Stomach (tissue), 9 donors: ENCODE measurements around the gene GTF2H1. TPM values are rescaled to one million over a fixed set of nuclear protein-coding genes. Genes with fewer than 3 reads are reported as not detected.
A peak's percentile ranks its signal among the peaks of the same experiment; 100 is the strongest.

Experiments used
- DNase-seq, 2 donors: peaks; one replicate each; pipeline versions ENCODE4 v3.0.0 to v3.0.0-alpha.2; 2013 to 2019
- H3K27ac ChIP-seq, 5 donors: fragments of 200-600 bp in 4 of 5; sonication (generic) in 4 of 5; one replicate each; pipeline ENCODE4 v1.5.1; 2013 to 2019; ENCODE audit warnings: mild to moderate bottlenecking in 1 of 5, moderate library complexity in 1 of 5
- H3K27me3 ChIP-seq, 3 donors: fragments of 200-600 bp; sonication (generic); one replicate each; pipeline ENCODE4 v1.5.1; 2017 to 2019; ENCODE audit warnings: mixed run types in 1 of 3
- H3K36me3 ChIP-seq, 4 donors: fragments of 200-600 bp; sonication (generic); 1 replicate in 3 of 4; 2 replicates in 1 of 4; pipeline ENCODE4 v1.5.1; 2016 to 2019
- H3K4me1 ChIP-seq, 4 donors: fragments of 200-600 bp; sonication (generic); one replicate each; pipeline ENCODE4 v1.5.1; 2016 to 2019
- H3K4me3 ChIP-seq, 4 donors: fragments of 200-600 bp; sonication (generic) in 3 of 4; one replicate each; pipeline ENCODE4 v1.5.1; 2016 to 2019; ENCODE audit warnings: mild to moderate bottlenecking in 1 of 4
- H3K9me3 ChIP-seq, 4 donors: fragments of 200-600 bp; sonication (generic); one replicate each; pipeline ENCODE4 v1.5.1; 2016 to 2019
- EP300 ChIP-seq: sonication (generic); formaldehyde crosslinking; IDR thresholded peaks from one replicate; pipeline ENCODE4 v1.6.1; 2017; ENCODE audit warnings: antibody characterized with exemption
- POLR2A ChIP-seq, 4 donors: fragments of 450-650 bp; IDR thresholded peaks; one replicate each; pipeline ENCODE4 v1.6.1; 2016; ENCODE audit warnings: antibody characterized with exemption in 4 of 4, control low read depth in 2 of 4, mild to moderate bottlenecking in 1 of 4, moderate library complexity in 1 of 4
- POLR2AphosphoS5 ChIP-seq, 3 donors: sonication (generic); formaldehyde crosslinking; IDR thresholded peaks; one replicate each; pipeline ENCODE4 v1.6.1; 2016; ENCODE audit warnings: antibody characterized with exemption in 3 of 3
- WGBS, 5 donors: extraction: QIAGEN DNeasy Blood & Tissue Kit in 3 of 5; methylation state at CpG; one replicate each; pipeline versions ENCODE4 v1.1.5 to v1.1.7; 2013 to 2018; 5-methylcytosine and 5-hydroxymethylcytosine counted together
- intact Hi-C: fragments of 100-400 bp; cut with DNase I; formaldehyde crosslinking; loops from one replicate; pipeline ENCODE4 v1.15.1; 2023; ENCODE audit warnings: low total_unique reads
- polyA plus RNA-seq, 3 donors: library from polyadenylated mRNA; stranded (reverse); fragments of 200-250 nt; gene quantifications; one replicate each; pipeline ENCODE4 v1.2.3, GENCODE V29; 2013
- total RNA-seq, 5 donors: library from RNA; depleted of rRNA; stranded (reverse); fragments of >200 nt; gene quantifications; one replicate each; pipeline versions ENCODE4 v1.1.0 to v1.2.3, GENCODE V29; 2014 to 2016
- TF ChIP-seq, protein P1 (sequence below), 7 experiments: fragments of 450-650 bp in 4 of 7; fragments of 200-600 bp in 3 of 7; sonication (generic) in 3 of 7; IDR thresholded peaks; one replicate each; pipeline ENCODE4 v1.5.1; 2016 to 2019; ENCODE audit warnings: antibody characterized with exemption in 7 of 7, control low read depth in 2 of 7, mild to moderate bottlenecking in 1 of 7
- donor health status: healthy with polysubstance abuse.
- donor health status: Bipolar disorder and iron deficiency.
- donor health status: healthy.

The GTF2H1 gene
- total and polyA plus RNA-seq, 8 donors, result 7.8 to 76.4 (median 34.6) TPM

DNA sequence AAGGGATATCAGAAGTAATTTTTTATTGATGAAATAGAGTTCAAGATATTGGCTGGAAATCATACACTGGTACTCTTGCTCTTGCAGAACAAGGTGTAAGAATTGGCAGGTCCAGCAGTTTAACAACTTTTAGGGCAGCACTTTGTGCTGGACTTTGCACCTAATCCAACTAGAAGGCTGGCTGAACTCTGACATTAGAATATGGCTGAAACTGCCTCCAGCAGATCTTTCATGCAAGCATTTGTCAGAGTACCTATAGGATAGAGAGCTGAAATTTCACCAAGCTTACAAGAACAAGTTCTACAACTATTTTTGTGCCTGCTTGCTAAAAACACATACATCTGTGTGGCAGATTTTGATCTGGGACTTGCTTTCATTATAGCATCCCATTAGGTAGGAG, 17.6 kb upstream of the GTF2H1 start:
- intact Hi-C loops, result no loop called here
- Histone ChIP-seq H3K4me3 (no peak overlapping the region), H3K4me1 (no peaks in the 10 kb centered on the region), H3K36me3 (peaks cover 24 to 99% (median 94%) of the 10 kb centered on the region in 4 donors), H3K27ac (no peak overlapping the region), H3K27me3 (no peaks in the 10 kb centered on the region), H3K9me3 (no peaks in the 10 kb centered on the region)
- TF ChIP-seq, protein P1, sequence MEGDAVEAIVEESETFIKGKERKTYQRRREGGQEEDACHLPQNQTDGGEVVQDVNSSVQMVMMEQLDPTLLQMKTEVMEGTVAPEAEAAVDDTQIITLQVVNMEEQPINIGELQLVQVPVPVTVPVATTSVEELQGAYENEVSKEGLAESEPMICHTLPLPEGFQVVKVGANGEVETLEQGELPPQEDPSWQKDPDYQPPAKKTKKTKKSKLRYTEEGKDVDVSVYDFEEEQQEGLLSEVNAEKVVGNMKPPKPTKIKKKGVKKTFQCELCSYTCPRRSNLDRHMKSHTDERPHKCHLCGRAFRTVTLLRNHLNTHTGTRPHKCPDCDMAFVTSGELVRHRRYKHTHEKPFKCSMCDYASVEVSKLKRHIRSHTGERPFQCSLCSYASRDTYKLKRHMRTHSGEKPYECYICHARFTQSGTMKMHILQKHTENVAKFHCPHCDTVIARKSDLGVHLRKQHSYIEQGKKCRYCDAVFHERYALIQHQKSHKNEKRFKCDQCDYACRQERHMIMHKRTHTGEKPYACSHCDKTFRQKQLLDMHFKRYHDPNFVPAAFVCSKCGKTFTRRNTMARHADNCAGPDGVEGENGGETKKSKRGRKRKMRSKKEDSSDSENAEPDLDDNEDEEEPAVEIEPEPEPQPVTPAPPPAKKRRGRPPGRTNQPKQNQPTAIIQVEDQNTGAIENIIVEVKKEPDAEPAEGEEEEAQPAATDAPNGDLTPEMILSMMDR (IDR thresholded peaks at IDR 0.05), result no peak
- TF ChIP-seq POLR2AphosphoS5 (IDR thresholded peaks at IDR 0.05) (no peak), EP300 (no peak), POLR2A (IDR thresholded peaks at IDR 0.05) (no peak)
- no peak for DNase-seq

DNA sequence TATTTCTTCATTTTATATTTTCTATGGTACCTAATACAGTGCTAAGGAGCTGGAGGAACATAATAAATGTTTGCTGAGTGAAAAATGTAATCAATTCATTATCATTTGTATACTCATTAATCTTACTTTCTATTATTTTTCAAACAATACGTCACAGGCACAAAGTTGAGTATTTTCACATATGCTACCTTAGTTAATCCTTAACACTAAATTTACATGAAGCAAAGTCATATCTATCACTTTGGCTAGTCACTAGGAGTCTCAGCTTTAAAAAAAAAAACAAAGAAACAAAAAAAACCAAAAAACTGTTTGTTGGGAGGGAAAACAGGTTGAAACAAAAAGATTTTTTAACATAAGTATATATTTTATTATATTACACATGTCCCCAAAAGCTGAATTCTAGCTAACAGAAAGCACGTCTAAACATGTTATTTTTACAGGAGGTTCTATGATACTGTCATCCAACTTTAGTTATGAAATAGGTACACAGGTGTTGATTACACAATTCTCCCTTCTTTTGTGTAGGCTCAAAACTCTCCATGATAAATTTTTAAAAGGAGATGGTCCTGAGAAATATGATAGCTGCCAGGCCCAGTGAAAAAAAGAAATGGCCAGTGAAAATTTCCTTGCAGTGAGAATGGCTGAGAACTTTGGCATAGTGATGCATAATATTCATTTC, 14.8 kb upstream of the GTF2H1 start:
- H3K27ac ChIP-seq, result no peak overlapping the region
- intact Hi-C loops, result no loop called here
- H3K36me3 ChIP-seq, result peaks cover 22 to 92% (median 86%) of the 10 kb centered on the region in 4 donors
- no peaks in the 10 kb centered on the region for H3K9me3 ChIP-seq
- no peak overlapping the region for H3K4me3 ChIP-seq
- DNase-seq, result no peak
- peaks cover 4 to 17% (median 6%) of the 10 kb centered on the region in 4 donors for H3K4me1 ChIP-seq
- 31 to 64% (median 46%) methylated on average over 2 of the region's 2 CpGs for WGBS, 5 donors
- TF ChIP-seq, protein P1 (IDR thresholded peaks at IDR 0.05), result no peak
- no peak for TF ChIP-seq POLR2AphosphoS5 (IDR thresholded peaks at IDR 0.05)
- TF ChIP-seq POLR2A (IDR thresholded peaks at IDR 0.05), result no peak
- TF ChIP-seq EP300, result no peak
- H3K27me3 ChIP-seq, result no peaks in the 10 kb centered on the region

- H3K27ac ChIP-seq, result no peak overlapping the region
- peaks cover 22 to 85% (median 82%) of the 10 kb centered on the region in 4 donors for H3K36me3 ChIP-seq
- TF ChIP-seq POLR2A (IDR thresholded peaks at IDR 0.05) (no peak), POLR2AphosphoS5 (IDR thresholded peaks at IDR 0.05) (no peak), EP300 (no peak)
- no peak overlapping the region for H3K4me3 ChIP-seq
- H3K27me3 ChIP-seq, result no peaks in the 10 kb centered on the region
- H3K9me3 ChIP-seq, result no peaks in the 10 kb centered on the region
- no peak for DNase-seq
- intact Hi-C loops, result no loop called here
- 85 to 95% (median 93%) methylated on average over 2 of the region's 2 CpGs for WGBS, 5 donors
- peaks cover 5 to 23% (median 12%) of the 10 kb centered on the region in 4 donors for H3K4me1 ChIP-seq
These were observed 14.1 kb upstream of the GTF2H1 start for GRCh38 chr11:18308242-18308641.

DNA sequence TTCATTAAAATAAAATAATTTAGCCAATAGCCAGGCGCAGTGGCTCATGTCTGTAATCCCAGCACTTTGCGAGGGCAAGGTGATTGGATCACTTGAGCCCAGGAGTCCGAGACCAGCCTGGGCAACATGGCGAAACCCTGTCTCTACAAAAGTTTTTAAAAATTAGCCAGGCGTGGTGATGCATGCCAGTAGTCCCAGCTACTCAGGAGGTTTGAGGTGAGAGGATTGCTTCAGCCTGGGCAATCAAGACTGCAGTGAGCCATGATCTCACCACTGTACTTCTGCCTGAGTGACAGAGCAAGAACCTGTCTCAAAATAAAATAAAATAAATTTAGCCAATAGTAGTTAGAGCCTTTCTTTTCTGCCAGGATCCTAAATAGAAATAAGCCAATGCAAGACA, 12.7 kb upstream of the GTF2H1 start:
- no peak for DNase-seq
- no peak for TF ChIP-seq POLR2A (IDR thresholded peaks at IDR 0.05)
- TF ChIP-seq POLR2AphosphoS5 (IDR thresholded peaks at IDR 0.05), result no peak
- TF ChIP-seq EP300, result no peak
- TF ChIP-seq, protein P1 (IDR thresholded peaks at IDR 0.05), result no peak
- 95 to 99% (median 97%) methylated on average over 5 of the region's 5 CpGs for WGBS, 5 donors
- Histone ChIP-seq H3K4me1 (peaks cover 5 to 26% (median 13%) of the 10 kb centered on the region in 4 donors), H3K27ac (no peak overlapping the region), H3K9me3 (no peaks in the 10 kb centered on the region), H3K36me3 (peaks cover 22 to 71% (median 67%) of the 10 kb centered on the region in 4 donors), H3K27me3 (no peaks in the 10 kb centered on the region), H3K4me3 (no peak overlapping the region)
- intact Hi-C loops, result no loop called here

- DNase-seq, result no peak
- intact Hi-C loops, result no loop called here
- Histone ChIP-seq H3K27me3 (no peaks in the 10 kb centered on the region), H3K9me3 (no peaks in the 10 kb centered on the region), H3K4me1 (peaks cover 5 to 26% (median 13%) of the 10 kb centered on the region in 4 donors), H3K27ac (peak overlapping the region in 1 of 5 donors; percentile 45), H3K36me3 (peaks cover 22 to 59% (median 57%) of the 10 kb centered on the region in 4 donors), H3K4me3 (no peak overlapping the region)
- WGBS, 5 donors, result 70 to 83% (median 73%) methylated on average over 6 of the region's 6 CpGs
- TF ChIP-seq POLR2A (IDR thresholded peaks at IDR 0.05) (no peak), EP300 (no peak), POLR2AphosphoS5 (IDR thresholded peaks at IDR 0.05) (no peak)
- TF ChIP-seq, protein P1 (IDR thresholded peaks at IDR 0.05), result no peak
These were observed 11.5 kb upstream of the GTF2H1 start for GRCh38 chr11:18310800-18311340.
